ENCODE measurements around the gene PTPRN2.
"Not testable (repeated sequence)": the region's sequence is repeated elsewhere in the genome, so short reads cannot be mapped to it uniquely, and the experiment has no call there.

Gene PTPRN2

DNA sequence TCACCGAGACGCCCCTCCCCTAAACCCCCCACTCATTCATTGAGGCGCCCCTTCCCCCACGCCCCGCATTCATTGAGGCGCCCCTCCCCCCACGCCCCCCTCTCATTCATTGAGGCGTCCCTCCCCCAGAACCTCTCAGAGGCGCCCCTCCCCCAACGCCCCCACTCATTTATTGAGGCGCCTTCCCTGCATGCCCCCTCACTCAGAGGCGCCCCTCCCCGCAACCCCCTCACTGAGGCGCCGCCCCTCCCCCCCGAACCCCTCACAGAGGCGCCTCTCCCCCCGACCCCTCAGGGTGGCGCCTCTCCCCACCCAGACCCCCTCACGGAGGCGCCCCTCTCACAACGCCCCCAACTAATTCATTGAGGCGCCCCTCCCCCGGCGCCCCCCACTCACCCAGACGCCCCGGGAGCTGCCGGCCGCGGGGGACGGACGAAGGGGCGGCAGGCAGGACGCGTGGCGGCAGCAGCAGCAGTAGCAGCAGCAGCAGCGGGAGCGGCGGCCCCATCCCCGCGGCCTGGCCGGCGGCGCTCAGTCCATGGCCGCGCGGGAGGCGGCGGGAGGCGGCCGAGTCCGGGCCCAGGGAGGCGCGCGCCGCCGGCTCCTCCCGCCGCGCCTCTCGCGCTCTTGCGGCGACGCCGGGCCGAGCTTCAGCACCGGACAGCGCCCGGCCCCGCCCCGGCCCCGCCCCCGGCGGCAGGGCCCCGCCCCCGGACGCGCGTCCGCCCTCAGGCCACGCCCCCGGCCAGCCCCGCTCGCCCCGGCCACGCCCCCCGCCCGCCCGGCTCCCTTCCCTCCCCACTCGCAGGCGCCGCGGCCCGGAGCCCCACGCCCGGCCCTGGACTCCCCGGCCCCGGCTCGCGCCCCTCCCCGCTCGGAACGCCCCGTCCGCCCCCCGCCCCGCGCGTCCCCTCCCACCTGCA, at the start of gene PTPRN2:
PTPRN2 (minus strand) TSS at position 662 of the 923 bp plus-strand sequence.
- H3K4me3 ChIP-seq (ENCODE audit: low read depth, low read length): peak within 1 kb of the TSS; percentile 10

DNA sequence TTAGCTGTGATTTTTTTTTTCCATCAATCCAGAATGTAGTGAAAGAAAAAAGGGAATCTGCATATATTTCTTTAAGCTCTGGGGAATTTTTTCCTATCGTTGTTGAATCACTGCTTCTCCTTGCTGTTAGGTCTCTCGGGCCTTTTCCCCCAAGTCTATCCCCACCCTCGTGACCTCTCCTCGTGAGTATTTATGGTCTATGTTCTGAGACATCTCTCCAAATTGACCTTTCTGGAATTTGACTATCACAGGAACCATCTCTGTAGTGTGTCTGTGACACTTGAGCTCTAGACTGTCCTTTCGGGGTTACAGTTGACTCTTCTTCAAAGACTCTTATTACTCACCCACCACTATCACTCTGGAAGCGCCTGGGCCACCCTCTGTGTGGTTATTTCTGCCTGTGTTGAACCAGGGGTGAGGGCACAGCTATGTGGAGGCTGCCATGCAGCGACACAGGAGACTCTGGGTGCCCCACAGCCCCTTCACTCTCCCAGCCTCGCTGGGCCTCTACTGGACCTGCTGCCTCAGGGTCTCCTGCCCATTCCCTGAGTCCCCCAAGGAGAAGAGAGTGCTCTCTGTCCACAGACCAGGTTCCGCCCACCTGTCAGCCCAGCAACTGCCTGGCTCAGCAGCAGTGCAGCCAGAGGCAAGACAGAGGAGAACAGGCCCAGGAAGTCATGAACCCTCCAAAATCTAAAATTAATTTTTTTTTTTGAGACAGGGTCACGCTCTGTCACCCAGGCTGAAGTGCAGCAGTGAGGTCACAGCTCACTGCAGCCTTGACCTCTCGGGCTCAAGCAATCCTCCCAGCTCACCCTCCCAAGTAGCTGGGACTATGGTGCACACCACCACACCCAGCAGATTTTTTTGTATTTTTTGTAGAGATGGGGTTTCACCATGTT, 45.7 kb upstream of the PTPRN2 start:
- no peak overlapping the region for H3K4me3 ChIP-seq (ENCODE audit: low read depth, low read length)

DNA sequence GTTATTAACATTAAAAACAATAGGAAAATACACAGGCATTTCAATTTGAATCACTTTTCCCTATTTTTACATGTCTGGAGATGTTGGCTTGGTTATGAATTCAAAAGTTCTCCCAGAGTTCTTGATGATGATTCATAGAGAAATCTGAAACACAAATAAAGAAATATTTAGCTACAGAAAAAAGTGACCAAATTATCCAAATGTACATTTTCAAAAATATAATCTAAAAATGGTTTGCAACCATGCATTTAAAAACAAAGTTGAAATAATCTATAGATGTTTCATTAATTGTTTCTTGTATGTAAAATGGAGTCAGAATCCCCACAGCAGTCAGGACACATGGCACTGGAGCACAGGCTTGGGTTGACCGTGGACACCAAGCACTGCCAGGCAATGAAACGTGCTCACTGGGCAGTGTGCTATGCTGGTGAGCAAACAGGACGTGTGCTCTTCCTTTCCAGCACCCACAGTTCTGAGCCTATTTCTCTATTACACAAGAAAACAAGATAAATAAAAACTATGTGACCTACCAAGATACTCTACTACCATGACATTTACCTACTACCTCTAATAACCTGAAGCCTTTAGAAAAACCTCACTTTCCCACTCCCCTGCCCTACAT, 44.1 kb upstream of the PTPRN2 start:
- no peak overlapping the region for H3K4me3 ChIP-seq (ENCODE audit: low read depth, low read length)

DNA sequence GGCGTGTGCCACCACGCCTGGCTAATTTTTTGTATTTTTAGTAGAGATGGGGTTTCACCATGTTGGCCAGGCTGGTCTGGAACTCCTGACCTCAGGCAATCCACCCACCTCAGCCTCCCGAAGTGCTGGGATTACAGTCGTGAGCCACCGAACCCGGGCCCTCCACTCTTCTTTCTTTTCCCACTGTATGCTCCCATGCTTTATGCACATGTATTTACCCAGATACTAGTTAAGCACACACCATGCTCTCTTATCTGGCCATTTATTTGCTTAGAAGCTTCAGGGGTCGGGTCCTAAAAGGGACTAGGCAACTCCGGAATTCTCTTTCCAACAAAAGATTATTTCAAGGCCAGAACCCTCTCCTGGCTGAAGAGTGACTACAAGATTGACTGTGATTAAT, 38.7 kb upstream of the PTPRN2 start:
- not testable (repeated sequence) for H3K4me3 ChIP-seq (ENCODE audit: low read depth, low read length)

DNA sequence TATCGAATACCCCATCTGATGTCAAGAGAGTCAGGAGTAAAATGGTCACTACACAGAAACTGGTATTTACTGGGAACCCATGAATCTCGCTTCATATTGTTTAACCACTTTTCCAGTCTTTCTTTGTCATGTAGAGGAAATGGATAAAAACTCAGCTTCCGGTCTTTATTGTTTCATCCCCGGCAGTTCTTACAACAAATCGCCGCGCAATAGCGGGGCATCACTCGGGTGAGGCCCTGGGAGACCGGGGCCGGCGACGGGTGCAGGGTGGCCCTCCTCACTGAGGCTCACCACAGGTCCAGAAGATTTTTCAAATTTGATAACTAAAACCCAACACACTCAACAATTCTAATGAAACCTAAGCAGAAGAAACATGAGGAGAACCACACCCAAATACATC, 35.6 kb upstream of the PTPRN2 start:
- no peak overlapping the region for H3K4me3 ChIP-seq (ENCODE audit: low read depth, low read length)

DNA sequence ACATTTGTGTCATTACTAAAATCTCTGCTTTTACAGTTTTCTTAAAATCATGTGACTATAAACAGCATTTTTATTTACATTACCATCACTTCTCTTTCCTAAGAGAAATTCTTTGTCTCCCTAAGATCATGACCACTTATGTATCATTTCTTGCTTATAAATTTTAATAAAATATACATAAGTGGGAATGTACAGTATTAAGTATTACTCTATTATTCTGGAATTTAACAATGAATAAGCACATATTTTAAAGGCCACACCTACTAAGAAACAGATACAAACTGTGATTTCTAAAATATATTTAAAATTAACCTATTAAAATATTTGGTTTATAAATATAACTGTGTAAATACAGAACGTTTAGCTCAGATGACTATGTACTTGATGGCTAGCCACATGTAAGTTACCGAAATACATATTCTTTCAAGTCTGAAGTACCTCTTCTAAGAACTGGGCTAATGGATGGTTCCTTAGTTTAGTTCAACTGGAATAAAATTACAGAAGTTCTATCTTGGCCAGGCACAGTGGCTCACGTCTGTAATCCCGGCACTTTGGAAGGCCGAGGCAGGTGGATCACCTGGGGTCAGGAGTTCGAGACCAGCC, 33.3 kb upstream of the PTPRN2 start:
- H3K4me3 ChIP-seq (ENCODE audit: low read depth, low read length): no peak overlapping the region

DNA sequence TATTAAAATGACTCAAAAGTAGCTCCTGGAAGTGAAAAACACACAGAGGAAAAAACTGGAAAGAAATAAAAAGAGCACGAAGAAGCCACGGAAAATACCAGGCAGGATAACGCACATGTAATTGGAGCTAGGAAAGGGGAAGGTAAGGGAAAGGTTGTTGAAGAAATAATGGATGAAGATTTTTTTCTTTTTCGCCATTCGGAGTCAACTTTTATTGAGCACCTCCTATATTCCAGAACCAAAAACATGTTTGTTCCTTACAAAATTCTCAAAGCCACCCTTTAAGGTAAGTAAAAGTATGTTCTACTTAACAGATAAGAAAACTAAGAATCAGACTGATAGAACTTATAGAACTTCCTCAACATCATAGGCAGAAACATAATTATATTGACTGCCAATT, 32.8 kb upstream of the PTPRN2 start:
- no peak overlapping the region for H3K4me3 ChIP-seq (ENCODE audit: low read depth, low read length)

DNA sequence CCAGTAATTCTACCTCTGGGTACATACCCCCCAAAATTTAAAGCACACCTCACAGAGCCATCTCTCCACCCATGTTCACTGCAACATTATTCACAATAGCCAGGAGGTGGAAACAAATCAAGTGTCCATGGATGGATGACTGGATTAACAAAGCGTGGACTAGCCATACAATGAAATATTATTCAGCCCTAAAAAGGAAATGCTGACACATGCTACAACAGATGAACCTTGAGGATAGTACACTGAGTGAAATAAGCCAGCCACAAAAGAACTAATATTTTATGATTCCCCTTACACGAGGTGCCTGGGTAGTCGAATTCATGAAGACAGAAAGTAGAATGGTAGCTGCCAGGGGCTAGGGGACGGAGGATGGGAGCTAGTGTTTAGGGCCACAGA, 31.1 kb upstream of the PTPRN2 start:
- no peak overlapping the region for H3K4me3 ChIP-seq (ENCODE audit: low read depth, low read length)

DNA sequence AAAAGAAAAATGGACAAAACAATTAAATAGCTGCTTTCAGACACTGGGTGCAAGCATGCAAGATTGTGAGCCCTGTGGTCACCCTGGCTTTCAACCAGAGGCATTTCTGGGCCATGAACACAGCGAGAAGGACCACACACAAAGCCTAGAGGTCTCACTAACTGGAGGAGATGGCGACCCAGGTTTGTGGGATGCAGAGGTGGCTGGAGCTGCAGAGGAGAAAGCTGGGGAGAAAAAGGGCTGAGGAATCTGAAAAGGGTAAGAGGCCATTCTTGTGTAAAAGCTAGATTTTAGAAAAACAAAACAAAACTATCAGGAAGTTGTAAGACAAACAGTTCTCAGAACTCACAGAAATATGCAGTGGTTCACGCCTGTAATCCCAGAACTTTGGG, 30.1 kb upstream of the PTPRN2 start:
- no peak overlapping the region for H3K4me3 ChIP-seq (ENCODE audit: low read depth, low read length)

DNA sequence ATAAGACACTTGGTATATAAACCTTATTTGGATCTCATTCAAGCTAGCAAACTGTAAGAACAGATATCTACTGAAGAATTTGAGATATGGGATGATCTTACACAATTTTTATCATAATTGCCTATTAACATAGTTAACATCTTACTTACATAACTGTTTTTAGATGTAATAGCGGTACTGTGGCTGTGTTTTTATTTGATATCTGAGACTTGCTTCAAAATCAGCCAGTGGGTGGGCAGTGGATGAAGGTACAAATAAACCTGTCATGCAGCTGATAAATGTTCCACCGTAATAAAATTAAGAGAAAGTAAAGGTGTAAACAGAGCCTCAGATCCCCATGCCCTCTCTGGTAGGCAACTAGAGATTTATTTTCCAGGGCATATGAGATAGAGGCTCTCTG, 28.4 kb upstream of the PTPRN2 start:
- H3K4me3 ChIP-seq (ENCODE audit: low read depth, low read length): no peak overlapping the region

DNA sequence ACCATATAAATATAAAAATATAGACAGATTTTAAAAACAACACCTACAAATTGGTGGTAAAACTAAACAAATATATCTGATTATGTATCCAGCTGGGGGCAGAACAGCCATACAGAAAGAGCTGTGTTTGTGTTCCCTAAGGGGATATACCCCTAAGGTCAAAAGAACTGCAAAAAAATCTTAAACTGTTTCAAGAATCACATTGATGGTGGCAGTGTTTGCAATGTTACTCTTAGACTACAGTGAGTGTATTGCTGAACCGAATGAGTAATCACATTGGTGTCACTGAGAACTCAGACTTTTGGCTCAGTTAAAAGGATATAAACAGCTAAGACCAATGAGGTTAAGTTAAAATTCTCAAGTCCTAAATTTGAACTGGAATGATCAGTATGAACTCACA, 27.1 kb upstream of the PTPRN2 start:
- H3K4me3 ChIP-seq (ENCODE audit: low read depth, low read length): no peak overlapping the region

DNA sequence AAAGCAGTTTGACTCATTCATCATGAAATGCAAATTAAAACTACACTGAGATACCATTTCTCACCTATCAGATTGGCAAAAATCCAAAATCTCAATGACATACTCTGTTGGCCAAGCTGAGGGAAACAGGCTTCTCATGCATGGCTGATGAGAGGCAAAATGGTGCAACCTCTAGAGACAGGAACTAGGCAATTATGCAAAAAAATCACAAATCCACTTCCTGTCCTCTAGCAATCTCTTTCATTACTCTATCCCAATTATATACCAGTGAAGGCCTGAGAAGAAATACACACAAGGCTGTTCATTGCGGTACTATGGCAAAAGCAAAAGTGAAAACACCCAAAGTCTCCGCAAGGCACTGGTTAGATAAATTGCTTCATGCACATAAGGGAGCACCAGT, 25.9 kb upstream of the PTPRN2 start:
- H3K4me3 ChIP-seq (ENCODE audit: low read depth, low read length): no peak overlapping the region

DNA sequence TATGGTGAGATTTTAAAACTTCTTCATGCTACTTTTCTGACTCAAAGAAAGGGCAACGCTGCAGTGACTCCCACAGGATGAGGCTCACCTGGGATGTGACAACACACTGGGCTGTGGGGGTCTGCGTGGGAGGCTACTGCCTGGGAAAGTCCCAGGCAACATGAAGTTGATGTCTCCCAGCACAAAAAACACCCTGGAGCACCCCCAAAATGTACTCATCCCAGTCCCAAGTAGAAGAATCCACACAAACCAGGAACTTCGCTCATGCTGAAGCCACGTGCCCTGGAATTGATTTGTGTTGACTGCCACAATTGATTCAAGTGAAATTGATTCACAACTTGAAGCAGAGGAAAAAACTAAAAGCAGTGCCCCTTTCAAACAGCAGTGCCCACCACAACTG, 24.9 kb upstream of the PTPRN2 start:
- H3K4me3 ChIP-seq (ENCODE audit: low read depth, low read length): no peak overlapping the region

DNA sequence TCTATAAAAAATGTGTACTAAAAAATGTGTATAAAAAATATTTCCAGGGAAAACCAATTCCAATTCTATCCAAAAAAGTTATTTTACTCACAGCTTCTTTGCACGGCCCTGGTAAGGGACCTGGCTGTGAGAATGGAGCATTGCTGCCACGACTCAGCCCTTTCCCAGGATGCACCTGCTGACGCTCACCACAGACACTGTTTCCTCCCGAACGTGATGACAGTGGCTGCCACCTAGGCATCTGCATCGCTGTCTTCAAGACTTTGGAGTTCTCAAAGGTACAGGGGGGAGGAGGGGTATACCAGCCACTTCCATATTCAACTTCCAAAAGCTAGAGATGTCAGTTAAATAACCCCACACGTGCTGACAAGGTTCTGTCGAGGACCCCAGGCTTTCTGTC, 23.9 kb upstream of the PTPRN2 start:
- H3K4me3 ChIP-seq (ENCODE audit: low read depth, low read length): no peak overlapping the region

DNA sequence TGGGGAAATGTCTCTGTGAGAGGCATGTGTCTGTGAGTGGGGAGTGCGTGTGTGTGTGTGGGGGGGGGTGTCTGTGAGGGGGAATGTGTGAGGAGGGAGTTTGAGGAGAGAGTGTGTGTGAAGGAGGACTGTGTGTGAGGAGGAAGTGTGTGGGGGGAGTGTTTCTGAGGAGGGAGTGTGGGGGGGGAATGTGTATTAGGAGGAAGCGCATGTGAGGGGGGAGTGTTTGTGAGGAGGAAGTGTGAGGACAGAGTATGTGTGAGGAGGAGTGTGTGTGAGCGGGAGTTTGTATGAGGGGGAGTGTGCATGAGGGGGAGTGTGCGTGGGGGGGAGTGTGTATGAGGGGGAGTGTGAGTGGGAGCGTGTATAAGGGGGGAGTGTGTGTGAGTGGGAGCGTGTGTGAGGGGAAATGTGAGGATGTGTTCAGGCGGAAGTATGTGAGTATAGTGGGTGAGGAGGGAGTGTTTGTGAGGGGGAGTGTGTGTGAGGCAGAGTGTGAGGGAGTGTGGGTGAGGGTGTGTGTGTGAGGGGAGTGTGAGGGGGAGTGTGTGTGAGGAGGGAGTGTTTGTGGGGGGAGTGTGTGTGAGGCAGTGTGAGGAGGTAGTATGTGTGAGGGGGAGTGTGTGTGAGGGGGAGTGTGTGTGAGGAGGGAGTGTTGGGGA, 21.8 kb upstream of the PTPRN2 start:
- H3K4me3 ChIP-seq (ENCODE audit: low read depth, low read length): no peak overlapping the region

DNA sequence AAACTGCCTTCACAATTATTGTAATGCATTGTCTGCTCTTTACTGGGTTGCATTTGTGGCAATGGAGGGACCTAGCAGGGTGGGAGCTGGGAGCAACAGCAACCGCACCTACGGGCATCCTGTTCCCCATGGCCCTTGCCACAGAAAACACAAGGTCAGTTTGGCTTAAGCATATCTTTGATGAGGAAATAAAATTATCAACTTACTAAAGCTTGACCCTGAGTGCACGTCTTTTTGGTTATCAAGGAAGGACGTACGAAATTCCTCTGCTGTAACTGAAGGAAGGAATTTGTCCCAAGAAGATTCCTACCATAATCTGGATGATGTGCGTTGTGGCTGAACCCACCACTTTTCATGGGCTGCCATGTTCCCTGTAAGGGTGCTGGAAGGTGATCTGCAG, 19.9 kb upstream of the PTPRN2 start:
- H3K4me3 ChIP-seq (ENCODE audit: low read depth, low read length): no peak overlapping the region

DNA sequence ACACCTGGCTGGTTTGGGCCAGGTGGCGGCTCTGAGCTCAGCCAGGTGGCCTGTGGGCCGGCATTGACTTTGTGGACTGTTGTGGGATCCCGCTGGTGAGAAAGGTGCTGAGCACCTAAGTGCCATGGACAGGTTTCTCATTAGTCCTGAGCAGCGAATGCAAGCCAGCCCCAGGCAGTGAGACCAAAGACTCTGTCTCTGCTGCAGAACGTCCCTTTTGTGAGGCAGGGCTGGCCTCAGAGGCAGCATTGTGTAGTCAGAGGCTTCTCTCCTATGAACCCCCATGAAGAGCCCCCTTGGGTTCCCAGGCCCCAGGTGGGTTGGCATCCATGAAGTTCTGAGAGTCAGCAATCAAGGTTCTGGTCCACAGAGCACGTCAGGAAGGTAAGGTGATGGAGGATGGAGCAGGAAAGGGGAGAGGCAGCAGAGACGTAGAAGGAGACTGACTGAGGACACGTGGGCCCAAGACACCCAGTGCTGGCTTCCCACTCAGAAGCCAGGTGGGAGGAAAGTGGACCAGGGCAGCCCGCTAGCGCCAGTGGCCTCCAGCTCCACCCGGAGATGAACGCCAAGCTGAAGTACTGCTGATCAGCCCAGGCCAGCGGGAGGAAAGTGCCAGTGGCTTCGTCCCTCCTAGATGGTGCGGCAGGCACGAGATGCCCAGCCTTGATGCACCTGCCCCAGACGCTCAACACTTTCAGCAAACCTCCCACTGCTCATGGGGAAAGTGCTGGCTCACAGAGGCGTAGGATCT, 19.2 kb upstream of the PTPRN2 start:
- H3K4me3 ChIP-seq (ENCODE audit: low read depth, low read length): no peak overlapping the region

DNA sequence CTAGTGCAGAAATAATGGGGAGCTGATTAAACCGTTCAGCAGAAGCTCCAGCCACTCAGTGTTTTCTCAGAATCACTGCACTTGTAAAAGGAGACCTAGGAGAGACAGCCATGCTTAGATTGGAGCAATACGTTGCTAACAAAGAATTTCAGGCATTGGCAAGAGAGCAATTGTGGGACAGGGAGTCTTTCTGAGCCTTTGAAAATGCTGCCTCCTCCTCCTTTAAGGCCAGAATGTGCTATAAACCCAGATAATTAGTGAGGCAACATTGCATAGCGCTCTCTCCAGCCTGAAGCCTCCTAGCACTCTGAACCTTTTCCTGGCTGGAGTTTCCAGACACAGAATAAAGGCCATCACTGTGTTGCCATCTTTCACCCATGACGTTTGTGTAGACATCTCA, 18.5 kb upstream of the PTPRN2 start:
- no peak overlapping the region for H3K4me3 ChIP-seq (ENCODE audit: low read depth, low read length)

DNA sequence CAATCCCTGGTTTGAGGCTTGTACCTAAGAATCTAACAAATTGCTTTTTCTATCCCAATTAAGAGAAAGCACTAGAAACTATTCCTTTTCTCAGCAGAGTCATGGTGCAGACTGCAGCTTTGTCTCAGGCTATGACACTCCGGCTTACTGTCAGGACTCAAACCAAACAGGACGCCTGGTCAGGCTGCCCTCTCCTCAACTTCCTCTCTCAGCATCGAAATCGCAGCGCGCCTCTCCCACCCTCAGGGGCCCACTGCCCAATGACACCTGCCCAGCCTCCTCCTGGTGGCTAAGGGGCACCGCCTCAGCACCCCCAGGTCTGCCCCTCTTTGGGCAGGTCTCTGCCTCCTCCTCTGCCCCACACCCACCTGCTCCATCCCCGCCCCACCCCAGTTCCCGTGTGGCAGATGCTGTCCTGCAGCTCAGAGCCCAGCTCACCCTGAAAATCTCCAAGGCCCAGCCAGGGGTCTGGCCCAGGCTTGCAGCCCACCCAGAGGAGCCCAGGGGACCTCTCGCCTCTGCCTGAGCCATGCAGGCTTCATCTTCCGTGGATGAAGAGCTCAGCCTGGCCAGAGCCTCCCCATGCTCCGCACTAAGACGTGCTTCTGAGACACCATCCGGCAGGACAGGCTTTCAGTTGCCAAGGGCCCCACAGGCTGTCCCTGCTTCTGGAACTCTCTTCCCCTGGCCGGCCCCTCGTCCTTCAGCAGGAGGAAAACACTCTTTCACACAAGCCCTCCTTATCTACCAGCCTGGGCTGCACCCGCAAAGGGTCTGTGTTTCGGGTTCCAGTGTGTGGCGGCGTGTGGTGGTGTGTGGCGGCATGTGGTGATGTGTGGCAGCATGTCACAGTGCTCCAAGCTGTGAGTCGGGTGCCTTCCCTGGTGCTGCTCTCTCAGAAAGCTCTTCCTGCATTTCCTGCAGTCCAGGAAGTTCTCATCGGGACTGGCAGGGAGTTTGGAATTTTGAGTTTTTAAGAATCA, 16.4 kb upstream of the PTPRN2 start:
- H3K4me3 ChIP-seq (ENCODE audit: low read depth, low read length): no peak overlapping the region

Measured in iPS-11a (cell line).